GM19397 (cell line): ENCODE results near the gene CD164L2.
"Not testable (repeated sequence)": the region's sequence is repeated elsewhere in the genome, so short reads cannot be mapped to it uniquely, and the experiment has no call there.

Source experiments
- ATAC-seq: cut with Tn5 transposase; IDR thresholded peaks from one replicate; pipeline ENCODE4 v1.9.1; 2021; ENCODE audit warnings: mild to moderate bottlenecking, moderate library complexity; ENCODE audit not compliant: unreplicated experiment

CD164L2 gene

DNA sequence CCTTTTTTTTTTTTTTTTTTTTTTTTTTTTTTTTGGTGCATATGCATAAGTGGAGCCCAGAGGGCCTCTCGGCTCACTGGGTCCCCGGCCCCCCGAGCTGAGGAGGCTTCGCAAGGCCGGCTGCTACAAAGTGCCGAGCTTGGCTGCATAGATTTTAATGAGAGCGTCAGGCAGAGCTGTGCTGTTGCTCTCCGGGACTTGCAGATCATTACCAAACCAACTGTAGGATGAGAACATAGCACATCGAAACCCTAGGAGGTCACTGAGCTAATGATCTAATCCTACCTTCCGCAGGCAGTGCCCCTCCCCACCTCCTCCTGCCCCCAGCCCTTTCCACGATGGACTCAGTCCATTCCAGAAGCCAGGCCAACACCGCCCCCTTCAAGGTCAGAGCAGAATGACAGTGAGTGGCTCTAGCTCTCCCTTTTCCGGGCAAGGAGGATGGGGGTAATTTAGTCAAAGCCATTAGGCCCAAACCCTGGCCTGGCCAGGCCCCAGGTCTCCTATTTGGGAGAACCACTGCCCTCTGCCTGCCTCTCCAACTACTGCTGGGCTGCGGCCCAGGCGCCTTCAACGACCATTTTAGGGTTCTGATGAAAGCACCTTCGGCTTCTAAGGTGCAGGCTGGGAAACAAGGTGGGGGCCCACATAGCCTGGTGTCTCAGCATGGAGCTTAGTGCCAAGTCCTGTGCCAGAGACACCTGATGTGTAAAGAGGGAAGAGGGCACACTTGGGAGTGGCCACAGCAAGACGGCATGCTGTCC is 22.6 kb upstream of the CD164L2 start:
- ATAC-seq: not testable (repeated sequence)

DNA sequence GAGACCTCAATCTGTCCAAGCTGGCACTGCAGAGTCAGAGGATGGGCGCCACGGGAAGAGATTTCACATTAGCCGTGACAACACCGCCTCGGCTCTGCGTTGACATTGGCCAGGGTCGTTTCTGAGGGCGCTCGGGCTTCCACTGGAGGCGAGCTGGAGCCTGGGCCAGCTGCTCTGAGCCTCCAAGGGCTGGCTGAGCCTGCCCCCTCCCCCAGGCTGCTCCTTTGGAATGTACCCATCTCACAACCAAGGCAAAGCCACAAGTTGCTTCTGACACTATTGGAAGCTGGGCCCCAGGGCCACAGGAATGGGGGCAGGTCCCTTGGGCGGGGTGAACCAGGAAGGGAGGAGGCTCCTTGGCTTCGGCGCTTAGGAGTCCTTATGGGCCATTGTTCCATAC is 21.9 kb upstream of the CD164L2 start:
- ATAC-seq: no peak

DNA sequence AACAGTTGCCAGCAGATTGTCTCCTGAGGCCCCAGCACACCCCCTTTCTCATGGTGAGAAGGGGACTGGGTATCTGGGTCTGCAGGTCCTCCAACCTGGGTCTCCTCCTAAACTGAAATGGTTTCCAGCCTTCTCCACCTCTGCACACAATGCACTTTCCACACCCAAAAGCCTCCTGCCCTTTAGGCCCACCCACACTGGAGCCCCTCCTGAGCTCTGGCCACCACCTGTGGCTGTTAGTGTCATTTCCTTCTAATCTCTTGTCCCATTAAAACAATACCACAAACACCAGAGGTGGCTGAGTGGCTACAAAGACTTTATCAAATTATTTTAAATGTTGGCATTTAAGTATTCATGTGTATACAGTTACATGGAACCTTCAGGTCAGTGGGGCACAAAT is 20.8 kb upstream of the CD164L2 start:
- ATAC-seq: no peak

DNA sequence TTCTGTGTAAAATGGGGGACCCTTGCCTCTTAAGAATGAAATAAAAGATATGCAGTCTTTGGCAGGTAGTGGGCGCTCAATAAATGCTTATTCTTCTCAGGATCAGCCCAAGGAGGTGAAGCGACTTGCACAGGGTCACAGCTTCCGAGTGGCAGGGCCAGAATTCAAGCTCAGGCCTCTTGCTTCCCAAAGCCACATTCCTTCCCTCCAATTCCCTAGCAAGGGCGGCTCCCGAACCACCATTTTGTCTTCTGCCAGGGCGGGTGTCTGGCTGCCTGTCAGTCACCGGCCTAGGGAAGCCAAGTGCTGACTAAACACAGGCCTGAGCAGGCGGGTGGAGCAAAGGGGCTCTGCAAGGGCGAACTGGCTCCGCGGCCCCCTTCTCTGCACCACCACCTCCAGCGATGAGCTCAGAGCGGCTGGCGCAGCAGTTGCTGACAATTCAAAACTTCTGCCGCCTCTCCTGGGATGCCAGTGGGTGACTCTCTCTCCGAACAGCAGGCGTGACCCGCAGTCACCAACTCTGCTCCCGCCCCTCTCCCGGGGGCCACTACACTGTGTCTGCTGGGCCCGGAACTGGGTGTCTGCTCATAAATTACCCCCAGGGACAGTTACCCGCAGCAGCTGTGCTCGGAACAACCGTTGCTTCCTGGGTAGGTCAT is 20.1 kb upstream of the CD164L2 start:
- no peak for ATAC-seq

DNA sequence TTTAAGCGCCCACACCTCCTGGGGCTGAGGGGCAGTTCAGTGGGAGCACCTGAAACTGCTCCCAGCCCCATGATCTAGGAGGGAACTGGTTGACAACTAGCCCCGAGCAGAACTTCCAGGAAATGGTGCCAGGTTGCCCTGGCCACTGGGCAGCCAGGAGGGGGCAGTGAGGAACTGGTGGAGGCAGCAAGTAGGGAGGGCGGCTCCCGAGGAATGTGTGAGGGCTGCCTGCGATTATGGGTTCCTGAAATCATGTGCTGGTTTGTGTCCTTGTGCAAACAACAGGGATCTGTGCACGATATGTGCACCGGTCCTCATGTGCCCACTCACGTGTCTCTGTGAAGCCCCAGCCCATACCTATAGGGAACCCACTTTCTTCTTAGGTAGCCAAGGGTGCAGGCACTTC is 19.2 kb upstream of the CD164L2 start:
- ATAC-seq: no peak

DNA sequence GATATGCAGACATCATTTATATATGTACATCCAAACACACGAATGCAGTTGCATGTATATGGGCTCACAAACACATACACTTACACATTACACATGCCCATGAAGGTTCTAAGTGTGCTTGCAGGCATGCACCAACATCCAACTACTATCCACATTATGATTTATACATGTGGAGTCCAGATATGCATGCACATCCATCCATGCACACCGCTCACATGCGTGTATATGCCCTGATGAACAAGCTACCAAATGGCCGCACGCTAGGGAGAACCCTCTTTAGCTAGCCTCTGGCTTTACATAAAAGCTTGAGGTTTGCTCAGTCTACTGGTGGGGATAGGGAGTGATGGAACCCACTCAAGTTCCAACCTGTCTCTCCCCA is 17.8 kb upstream of the CD164L2 start:
- no peak for ATAC-seq

DNA sequence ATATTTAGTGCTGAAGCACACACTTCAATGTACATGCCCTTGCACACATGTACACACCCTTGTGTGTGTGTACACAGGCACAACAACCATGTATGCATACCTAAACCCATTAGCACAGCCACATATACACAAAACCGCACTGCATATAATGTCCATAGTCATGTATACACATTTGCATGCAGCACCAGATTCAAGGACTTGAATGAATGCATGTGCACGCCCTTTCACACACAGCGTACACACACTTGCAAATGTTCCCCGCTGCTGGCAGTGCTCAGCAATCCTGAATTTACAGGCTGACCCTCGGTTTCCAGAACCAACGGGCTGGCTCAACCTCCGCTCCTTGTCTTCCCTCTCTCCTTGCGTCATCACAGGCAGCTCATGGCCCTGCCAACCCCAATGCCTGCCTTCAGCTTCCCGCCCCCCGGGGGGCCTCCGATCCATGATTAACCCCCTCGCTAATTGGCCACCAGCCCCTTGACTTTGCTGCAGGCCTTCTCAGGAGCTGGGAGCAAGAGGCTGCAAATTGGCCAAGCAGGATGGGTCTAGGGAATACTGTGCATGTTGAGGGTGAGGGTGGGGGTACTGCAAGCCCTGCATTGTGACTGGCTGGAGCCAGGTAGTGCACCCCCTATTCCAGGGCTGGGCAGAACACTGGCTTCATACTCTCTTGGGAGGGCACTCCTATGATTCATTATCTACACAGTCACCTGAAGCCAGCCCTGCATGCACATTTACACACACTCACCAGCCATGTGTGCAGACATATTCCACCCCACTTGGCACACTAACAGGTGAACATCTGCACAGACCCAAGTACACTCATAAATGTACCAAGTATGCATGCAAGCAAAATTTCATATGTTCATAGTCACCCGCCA is 17.2 kb upstream of the CD164L2 start:
- ATAC-seq: no peak

DNA sequence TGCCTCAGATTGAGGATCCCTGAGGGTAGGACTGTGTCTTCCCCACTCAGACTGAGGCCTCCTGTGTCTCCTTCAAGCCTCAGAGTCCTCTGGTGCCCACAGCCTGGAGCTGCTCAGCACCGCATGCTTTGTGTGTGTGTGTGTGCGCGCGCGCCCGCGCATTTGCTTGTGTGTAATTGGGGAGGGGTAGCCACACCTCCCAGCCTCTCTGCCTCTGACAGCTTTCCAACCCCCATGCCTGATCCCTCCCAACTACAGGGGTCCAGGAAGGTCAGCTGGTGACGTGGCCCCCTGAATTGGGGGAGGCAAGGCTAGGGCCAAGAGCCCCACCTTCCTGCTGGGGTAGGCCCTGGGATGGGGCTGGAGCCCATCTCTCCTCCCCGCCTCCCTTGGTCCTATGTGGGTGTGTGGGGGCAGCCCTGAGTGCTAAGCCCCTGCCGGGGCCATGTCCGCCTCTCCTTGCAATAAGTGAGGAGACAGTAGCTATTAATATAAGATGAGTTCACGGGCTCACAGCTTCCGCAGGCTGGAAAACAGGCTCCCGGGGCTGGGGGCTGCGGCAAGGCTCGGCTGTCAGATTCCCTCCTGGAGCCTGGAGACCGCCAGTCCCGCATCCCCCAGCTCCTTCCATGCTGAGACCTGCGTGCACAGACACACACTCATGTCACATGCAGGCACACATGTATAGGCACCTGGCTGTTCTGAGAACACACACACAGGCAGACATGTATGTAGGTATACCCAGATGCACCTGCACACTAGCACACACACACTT is 16.3 kb upstream of the CD164L2 start:
- no peak for ATAC-seq

DNA sequence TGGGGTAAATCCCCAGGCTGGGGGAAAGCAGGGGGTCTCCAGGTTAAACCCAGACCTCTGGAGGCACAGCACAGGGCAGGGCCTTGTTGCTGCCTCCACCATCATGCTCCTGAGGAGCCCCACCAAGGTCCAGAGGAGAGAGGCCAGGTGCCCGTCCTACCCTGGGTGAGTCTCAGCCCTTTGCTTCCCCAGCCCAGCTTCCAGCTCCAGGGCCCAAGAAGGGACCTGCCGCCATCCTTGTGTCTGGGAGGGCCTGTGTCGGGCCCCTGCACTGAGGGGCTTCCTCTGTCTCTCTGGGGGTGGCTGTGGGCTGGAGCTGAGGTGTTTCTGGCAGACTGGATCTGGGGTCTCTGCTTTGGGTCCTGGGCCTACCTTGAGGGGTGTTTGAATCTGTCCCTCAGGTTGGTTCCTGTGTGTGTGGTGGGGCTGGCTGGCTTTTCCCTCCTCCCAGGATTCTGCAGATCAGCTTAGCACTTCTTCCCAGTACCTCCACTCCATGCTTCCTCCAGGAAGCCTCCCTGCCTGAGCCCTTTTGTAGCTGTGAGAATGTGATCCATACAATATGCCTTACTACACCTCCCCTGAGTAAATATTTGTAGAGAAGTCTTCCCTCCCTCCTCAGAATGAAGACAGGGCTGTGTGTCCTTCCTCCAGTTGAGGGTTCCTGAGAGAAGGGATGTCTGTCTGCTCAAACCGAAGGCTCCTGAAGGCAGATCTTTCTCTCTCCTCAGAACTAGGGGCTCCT is 15.4 kb upstream of the CD164L2 start:
- no peak for ATAC-seq

DNA sequence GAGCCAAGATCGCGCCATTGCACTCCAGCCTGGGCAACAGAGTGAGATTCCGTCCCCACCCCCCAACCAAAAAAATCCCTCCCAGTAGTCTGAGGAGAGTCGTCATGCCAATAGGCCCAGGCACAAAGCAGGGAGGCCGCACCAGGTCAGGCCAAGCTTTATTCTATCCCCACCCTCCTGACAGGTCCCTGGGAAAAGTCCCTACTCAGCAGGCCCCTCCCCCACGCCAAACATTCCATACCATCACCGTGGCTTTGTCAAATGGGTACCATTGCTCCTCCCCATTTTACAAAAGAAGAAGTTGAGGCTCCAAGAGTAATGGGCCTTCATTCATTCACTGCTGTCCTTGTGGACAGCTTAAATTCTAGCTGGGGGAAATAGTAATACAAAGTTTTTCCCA is 14.6 kb upstream of the CD164L2 start:
- no peak for ATAC-seq

DNA sequence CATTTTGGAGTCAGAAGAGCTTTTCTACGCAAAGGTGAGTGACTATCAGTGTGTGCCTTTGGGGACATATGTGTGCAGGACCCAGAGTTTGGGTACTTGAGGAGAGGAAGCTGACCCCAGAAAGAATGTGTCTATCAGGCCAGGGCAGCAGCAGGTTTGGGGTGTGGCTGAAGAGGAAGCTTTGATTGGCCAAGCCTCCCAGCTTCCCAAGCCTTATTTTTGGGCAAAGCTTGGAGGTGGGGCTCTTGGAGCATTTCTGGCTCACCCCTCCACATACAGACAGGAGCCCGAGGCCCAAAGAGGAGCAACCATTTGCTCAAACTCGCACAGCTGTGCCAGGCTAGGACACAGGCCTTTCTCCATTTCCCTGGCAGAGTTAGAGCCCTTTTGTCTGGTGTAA is 14.0 kb upstream of the CD164L2 start:
- no peak for ATAC-seq

DNA sequence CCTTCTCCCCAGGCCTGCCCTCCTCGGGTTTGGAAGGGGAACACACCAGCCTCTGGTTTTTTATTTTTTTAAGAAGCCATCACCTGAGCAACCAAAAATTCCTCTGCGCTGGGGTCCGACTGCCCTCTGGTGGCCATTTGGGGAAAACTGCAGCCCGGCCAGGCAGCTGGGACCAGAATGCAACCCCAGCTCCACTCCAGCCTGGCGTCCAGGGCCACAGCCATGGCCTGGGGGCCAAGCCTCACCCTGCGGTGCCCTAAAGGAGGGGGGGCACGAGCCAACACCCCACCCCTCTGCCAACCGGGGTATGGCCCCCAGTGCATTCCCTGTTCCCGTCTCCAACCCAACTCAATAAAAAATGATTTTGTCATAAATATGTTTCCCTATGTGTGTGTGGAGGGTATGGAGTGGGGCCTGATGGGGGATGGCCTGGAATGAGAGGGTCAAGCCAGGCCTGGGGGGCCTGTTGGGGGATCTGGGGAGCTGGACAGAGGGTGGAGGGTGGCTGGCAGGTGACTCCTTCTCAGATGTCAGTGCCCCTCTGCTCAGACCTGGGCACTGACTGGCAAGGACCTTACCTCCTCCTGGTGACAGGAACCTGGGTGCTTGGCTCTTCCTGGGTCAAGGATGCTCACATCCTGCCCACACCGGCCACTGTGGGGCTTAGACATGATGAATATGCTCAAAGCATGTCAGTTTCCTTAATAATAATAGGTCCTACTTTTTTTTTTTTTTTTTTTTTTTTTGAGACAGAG is 12.5 kb upstream of the CD164L2 start:
- ATAC-seq: peak; percentile 38

DNA sequence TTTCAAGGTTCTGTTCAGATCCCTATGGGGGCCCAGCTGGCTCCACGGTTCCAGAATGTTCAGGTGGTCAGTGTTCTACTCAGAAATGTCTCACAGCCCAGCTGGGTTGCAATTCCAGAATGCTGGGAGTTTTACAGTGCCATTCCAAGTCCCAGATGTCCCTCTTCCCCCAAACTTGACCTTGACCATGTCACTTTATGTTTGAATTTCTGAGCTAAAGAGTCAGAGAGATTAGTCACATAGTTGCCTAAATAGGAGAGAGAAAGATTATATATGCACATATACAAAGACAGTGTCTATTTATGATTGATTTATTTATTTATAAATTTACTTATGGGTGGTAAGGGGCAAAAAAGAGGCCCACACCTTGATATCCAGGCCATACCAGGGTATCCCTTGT is 11.8 kb upstream of the CD164L2 start:
- no peak for ATAC-seq

DNA sequence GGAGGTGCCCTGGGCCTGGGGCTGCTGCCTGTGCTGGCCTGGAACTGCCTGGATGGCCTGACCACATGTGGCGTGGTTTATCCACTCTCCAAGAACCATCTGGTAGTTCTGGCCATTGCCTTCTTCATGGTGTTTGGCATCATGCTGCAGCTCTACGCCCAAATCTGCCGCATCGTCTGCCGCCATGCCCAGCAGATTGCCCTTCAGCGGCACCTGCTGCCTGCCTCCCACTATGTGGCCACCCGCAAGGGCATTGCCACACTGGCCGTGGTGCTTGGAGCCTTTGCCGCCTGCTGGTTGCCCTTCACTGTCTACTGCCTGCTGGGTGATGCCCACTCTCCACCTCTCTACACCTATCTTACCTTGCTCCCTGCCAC is 11.1 kb upstream of the CD164L2 start:
- no peak for ATAC-seq

DNA sequence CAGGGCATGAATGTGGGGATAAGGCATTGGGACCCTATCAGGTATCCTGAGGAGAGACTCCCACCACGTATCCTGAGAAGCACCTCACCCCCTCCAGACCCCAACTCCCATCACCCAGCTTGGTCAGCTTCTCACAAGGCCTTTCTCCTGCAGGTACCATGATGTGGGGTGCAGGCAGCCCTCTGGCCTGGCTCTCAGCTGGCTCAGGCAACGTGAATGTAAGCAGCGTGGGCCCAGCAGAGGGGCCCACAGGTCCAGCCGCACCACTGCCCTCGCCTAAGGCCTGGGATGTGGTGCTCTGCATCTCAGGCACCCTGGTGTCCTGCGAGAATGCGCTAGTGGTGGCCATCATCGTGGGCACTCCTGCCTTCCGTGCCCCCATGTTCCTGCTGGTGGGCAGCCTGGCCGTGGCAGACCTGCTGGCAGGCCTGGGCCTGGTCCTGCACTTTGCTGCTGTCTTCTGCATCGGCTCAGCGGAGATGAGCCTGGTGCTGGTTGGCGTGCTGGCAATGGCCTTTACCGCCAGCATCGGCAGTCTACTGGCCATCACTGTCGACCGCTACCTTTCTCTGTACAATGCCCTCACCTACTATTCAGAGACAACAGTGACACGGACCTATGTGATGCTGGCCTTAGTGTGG is 10.6 kb upstream of the CD164L2 start:
- ATAC-seq: no peak

DNA sequence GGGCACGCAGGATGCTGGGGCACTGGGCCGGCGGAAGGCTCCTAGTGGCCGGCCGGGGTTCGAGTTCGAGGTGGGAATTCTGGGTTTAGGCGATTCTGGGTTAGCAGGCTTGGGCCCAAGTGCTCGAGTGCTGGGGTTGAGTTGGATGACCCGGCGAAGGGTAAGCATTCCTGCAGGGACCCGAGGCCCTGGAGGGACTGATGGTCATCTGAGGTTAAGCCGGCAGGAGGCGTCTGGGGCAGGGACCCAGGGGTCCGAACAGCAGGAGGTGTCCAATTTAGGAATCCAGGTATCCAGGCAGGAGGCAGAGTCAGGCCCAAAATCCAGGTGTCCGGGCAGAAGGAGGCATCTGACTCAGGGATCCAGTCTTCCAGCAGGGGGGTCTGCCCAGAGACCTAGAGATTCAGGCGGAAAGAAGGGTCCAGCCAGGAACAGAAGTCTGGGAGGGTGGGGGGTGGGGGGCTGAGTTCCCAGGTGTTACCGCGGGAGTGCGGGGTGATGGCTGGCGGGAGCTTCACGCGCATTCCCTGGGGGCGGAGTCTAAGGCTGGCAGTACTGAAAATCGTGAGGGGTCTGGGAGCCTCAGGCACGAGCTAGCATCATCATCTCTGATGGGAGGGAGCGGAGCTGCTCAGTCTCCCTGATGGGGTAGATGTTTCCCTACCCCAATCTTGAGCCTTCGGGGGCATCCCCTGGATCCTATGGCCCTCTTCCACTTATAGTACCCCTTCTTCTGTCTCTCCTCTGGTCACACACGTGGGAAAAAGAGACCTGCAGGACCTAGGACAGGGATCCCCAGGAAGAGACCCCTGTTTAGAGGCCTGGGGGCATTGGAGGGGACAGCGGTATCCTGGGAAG is 9.9 kb upstream of the CD164L2 start:
- ATAC-seq: no peak

DNA sequence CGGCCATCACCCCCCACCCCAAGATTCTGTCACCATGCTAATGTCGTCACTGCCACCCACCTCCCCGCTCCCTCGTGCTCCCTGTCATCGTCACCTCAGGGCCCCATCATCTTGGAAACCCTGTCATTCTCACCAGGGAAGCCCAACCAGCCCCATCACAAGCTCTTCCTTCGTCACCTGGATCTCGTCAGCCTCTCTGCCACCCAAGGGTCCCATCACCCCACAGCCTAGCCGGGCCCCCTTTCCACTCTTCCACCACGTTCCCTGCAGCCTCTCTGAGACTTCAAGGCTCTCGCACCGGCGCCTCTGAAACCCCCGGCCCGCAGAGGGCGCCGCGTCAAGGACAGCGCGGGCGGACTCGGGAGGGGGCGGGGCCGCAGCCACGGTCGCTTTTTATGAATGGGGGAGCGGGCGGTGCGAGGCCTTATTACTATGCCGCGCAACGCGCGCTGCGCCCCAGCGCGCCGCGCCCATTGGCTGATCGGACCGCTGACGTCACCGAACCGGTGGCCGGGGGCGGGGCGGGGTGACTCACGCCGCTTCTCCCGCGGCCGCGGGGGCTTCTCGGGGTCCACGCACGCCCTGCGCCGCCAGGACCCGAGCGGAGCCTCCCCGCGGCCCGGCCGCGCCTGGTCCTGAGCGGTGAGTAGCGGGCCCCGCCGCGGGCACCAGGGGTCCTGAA is 9.1 kb upstream of the CD164L2 start, which contains the start of gene GPR3:
Gene GPR3, plus strand, starts transcription at position 527 of the 682 bp plus-strand sequence. CDS start 1,177 bp downstream, outside the sequence.
- ATAC-seq: peak; percentile 71
